SU-DHL-6 (cell line): ENCODE measurements around the gene CPEB3.

Experiments
- H2AFZ ChIP-seq: fragments of 200-600 bp; sonication (generic); 2 replicates; pipeline ENCODE4 v1.6.1; 2014; ENCODE audit warnings: low read depth, mild to moderate bottlenecking, moderate library complexity, mixed read lengths, antibody characterized with exemption, low read length; ENCODE audit not compliant: severe bottlenecking
- H3F3A ChIP-seq: fragments of 200-600 bp; shearing (Covaris generic); 2 replicates; pipeline ENCODE4 v1.6.0; 2016; ENCODE audit warnings: antibody characterized with exemption, mild to moderate bottlenecking; ENCODE audit not compliant: insufficient read depth
- H3K27ac ChIP-seq: fragments of 200-600 bp; sonication (generic); 2 replicates; pipeline ENCODE4 v1.5.1; 2016; ENCODE audit warnings: low read depth, mild to moderate bottlenecking, low read length, moderate library complexity, mixed read lengths
- H3K27me3 ChIP-seq: fragments of 200-600 bp; sonication (generic), shearing (Covaris generic); 2 replicates; pipeline ENCODE4 v1.6.0; 2014; ENCODE audit warnings: mild to moderate bottlenecking, low read length
- H3K36me3 ChIP-seq: fragments of 200-600 bp; sonication (generic); 2 replicates; pipeline ENCODE4 v1.6.1; 2014; ENCODE audit warnings: mild to moderate bottlenecking, low read length, mixed read lengths
- H3K4me2 ChIP-seq: fragments of 300-600, 200-600 bp; shearing (Covaris generic), sonication (generic); 2 replicates; pipeline ENCODE4 v1.6.0; 2014; ENCODE audit warnings: low read length, low read depth, mild to moderate bottlenecking; ENCODE audit not compliant: poor library complexity, severe bottlenecking
- H3K4me3 ChIP-seq: fragments of 200-600 bp; sonication (generic); 2 replicates; pipeline ENCODE4 v1.5.1; 2014; ENCODE audit warnings: antibody characterized with exemption, low read length, mild to moderate bottlenecking, mixed read lengths; ENCODE audit not compliant: insufficient read depth, poor library complexity, severe bottlenecking
- H3K79me2 ChIP-seq: fragments of 200-600 bp; sonication (generic); 2 replicates; pipeline ENCODE4 v1.6.1; 2014; ENCODE audit warnings: mild to moderate bottlenecking, low read length, moderate library complexity; ENCODE audit not compliant: insufficient read depth
- H3K9ac ChIP-seq: fragments of 200-600 bp; sonication (generic); 2 replicates; pipeline ENCODE4 v1.7.0; 2014; ENCODE audit warnings: mild to moderate bottlenecking, low read length
- H3K9me2 ChIP-seq: fragments of 200-600 bp; sonication (generic); replicated peaks from 2 replicates; pipeline ENCODE4 v1.6.1; 2014; ENCODE audit warnings: low read length; ENCODE audit not compliant: insufficient read depth
- H3K9me3 ChIP-seq: fragments of 200-600 bp; sonication (generic); 2 replicates; pipeline ENCODE4 v1.6.1; 2014; ENCODE audit warnings: low read length, mixed read lengths; ENCODE audit not compliant: insufficient read depth
- H4K20me1 ChIP-seq: fragments of 200-600 bp; sonication (generic); 2 replicates; pipeline ENCODE4 v1.6.1; 2014; ENCODE audit warnings: low read depth, mild to moderate bottlenecking, antibody characterized with exemption, low read length, moderate library complexity, mixed read lengths
- CTCF ChIP-seq: fragments of 200-600 bp; sonication (generic); IDR thresholded peaks from one replicate; pipeline ENCODE4 v1.5.1; 2017; ENCODE audit warnings: antibody characterized with exemption, mild to moderate bottlenecking, low read length, moderate library complexity; ENCODE audit not compliant: insufficient read depth, poor library complexity, severe bottlenecking
- EZH2phosphoT487 ChIP-seq: fragments of 200-600 bp; sonication (generic), shearing (Covaris generic); conservative IDR thresholded peaks from 2 replicates; pipeline ENCODE4 v1.6.1; 2018; ENCODE audit warnings: mild to moderate bottlenecking, antibody characterized with exemption, low read length, moderate library complexity, mixed read lengths

The CPEB3 gene

GRCh38 chr10:92075829-92076228 is 215.0 kb downstream of the CPEB3 start:
- Histone ChIP-seq H3K4me2 (no peak overlapping the region), H3K79me2 (no peaks in the 10 kb centered on the region), H3K4me3 (no peak overlapping the region), H3K27ac (no peak overlapping the region), H3K9me2 (no peaks in the 10 kb centered on the region), H3K9ac (no peak overlapping the region), H4K20me1 (no peaks in the 10 kb centered on the region), H3K27me3 (no peaks in the 10 kb centered on the region), H2AFZ (no peak overlapping the region), H3K36me3 (no peaks in the 10 kb centered on the region), H3K9me3 (no peaks in the 10 kb centered on the region), H3F3A (no peaks in the 10 kb centered on the region)
- TF ChIP-seq CTCF (no peak), EZH2phosphoT487 (no peak)

DNA sequence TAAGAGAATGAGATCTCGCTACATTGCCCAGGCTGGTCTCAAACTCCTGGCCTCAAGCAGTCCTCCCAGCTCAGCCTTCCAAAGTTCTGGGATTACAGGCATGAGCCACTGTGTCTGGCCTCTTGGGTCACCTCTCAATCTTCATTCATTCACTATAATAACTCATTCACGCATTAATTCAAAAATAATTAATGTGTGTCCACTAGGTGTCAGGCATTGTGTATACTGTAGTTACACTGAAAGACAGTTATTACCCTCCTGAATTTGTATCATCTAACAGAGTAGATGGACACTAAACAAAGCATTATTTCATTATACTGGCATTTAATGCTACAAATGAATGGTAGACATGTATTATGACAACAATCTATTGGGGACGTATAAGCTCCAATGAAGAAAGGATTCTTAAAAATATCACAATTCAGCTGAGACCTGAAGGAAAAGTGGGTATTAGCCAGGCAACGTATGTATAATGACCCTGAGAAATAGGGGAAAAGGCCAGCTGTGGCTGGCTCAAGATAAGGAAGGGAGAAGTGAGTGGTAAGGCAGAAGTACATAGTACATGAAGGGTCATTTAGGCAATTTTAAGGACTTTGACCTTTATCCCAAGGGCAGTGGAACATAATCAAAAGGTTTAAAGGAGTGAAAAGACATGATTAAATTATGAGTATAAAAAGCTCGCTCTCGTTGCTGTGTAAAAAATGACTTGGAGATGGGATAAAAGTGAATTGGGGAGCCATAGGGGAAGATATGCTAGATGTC is 216.6 kb downstream of the CPEB3 start:
- Histone ChIP-seq H3K36me3 (no peaks in the 10 kb centered on the region), H3K9me2 (no peaks in the 10 kb centered on the region), H3K79me2 (no peaks in the 10 kb centered on the region), H3K4me2 (no peak overlapping the region), H3K9ac (no peak overlapping the region), H3K9me3 (no peaks in the 10 kb centered on the region), H3K4me3 (no peak overlapping the region), H3F3A (no peaks in the 10 kb centered on the region), H3K27ac (no peak overlapping the region), H4K20me1 (no peaks in the 10 kb centered on the region), H2AFZ (no peak overlapping the region), H3K27me3 (no peaks in the 10 kb centered on the region)
- TF ChIP-seq EZH2phosphoT487: no peak
- TF ChIP-seq CTCF: peak; percentile 16

GRCh38 chr10:92068900-92069299 is 222.0 kb downstream of the CPEB3 start:
- TF ChIP-seq EZH2phosphoT487: no peak
- no peak for TF ChIP-seq CTCF
- Histone ChIP-seq H3F3A (no peaks in the 10 kb centered on the region), H3K9me3 (no peaks in the 10 kb centered on the region), H3K9ac (no peak overlapping the region), H3K4me3 (no peak overlapping the region), H3K4me2 (no peak overlapping the region), H4K20me1 (no peaks in the 10 kb centered on the region), H3K27me3 (no peaks in the 10 kb centered on the region), H3K9me2 (no peaks in the 10 kb centered on the region), H2AFZ (no peak overlapping the region), H3K79me2 (no peaks in the 10 kb centered on the region), H3K27ac (no peak overlapping the region), H3K36me3 (no peaks in the 10 kb centered on the region)
